Measurements from ENCODE around the gene TUBB3. TPM values are rescaled to one million over a fixed set of nuclear protein-coding genes. Genes with fewer than 3 reads are reported as not detected.

The TUBB3 gene
- total RNA-seq, 4 donors from 2014 or later: 0.33 to 2.4 (median 0.68) TPM

- H3K27me3 ChIP-seq: no peaks in the 10 kb centered on the region
- H3K4me3 ChIP-seq (replicated peaks in 1 of 3): no peak overlapping the region
- peaks cover 58 to 63% of the 10 kb centered on the region in 2 donors for H3K36me3 ChIP-seq
- H3K4me1 ChIP-seq: no peaks in the 10 kb centered on the region
- no peak for TF ChIP-seq POLR2A (IDR thresholded peaks at IDR 0.05)
- no peak for DNase-seq
- intact Hi-C loops (cut with DNase I): no loop called here
- H3K9me3 ChIP-seq: no peaks in the 10 kb centered on the region
- no peak overlapping the region for H3K27ac ChIP-seq
- 91% methylated on average over 28 of the region's 28 CpGs for WGBS, 2 donors
These were observed 39.6 kb upstream of the TUBB3 start for GRCh38 chr16:89883346-89884040.

DNA sequence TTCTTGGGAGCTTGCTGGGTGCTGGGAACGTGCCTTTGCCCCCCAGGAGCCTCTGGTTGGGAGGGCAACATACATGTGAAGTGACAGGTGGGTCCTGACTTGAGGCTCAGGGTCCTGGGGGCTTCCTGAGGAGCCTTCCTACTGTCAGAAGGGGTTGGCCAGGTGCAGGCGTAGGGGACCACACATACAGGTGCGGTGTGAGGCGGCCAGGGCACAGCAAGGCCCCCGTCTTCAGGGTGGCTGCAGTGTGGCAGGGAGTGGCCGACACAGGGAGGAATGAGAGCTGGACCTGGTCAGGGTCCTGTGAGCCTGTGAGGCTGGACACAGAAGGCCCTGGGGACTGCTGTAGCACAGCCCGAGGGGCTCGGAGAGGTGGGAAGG is 39.1 kb upstream of the TUBB3 start:
- peaks cover 60 to 61% of the 10 kb centered on the region in 2 donors for H3K36me3 ChIP-seq
- H3K4me1 ChIP-seq: no peaks in the 10 kb centered on the region
- H3K27ac ChIP-seq: peak overlapping the region in 1 of 3 donors; percentile 11
- intact Hi-C loops (cut with DNase I): no loop called here
- TF ChIP-seq, protein P1, sequence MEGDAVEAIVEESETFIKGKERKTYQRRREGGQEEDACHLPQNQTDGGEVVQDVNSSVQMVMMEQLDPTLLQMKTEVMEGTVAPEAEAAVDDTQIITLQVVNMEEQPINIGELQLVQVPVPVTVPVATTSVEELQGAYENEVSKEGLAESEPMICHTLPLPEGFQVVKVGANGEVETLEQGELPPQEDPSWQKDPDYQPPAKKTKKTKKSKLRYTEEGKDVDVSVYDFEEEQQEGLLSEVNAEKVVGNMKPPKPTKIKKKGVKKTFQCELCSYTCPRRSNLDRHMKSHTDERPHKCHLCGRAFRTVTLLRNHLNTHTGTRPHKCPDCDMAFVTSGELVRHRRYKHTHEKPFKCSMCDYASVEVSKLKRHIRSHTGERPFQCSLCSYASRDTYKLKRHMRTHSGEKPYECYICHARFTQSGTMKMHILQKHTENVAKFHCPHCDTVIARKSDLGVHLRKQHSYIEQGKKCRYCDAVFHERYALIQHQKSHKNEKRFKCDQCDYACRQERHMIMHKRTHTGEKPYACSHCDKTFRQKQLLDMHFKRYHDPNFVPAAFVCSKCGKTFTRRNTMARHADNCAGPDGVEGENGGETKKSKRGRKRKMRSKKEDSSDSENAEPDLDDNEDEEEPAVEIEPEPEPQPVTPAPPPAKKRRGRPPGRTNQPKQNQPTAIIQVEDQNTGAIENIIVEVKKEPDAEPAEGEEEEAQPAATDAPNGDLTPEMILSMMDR (IDR thresholded peaks at IDR 0.05): no peak
- TF ChIP-seq POLR2A (IDR thresholded peaks at IDR 0.05): no peak
- no peak for DNase-seq
- 86 to 90% methylated on average over 4 to 8 of the region's 8 CpGs for WGBS, 2 donors
- H3K4me3 ChIP-seq (replicated peaks in 1 of 3): no peak overlapping the region
- H3K27me3 ChIP-seq: no peaks in the 10 kb centered on the region
- no peaks in the 10 kb centered on the region for H3K9me3 ChIP-seq

DNA sequence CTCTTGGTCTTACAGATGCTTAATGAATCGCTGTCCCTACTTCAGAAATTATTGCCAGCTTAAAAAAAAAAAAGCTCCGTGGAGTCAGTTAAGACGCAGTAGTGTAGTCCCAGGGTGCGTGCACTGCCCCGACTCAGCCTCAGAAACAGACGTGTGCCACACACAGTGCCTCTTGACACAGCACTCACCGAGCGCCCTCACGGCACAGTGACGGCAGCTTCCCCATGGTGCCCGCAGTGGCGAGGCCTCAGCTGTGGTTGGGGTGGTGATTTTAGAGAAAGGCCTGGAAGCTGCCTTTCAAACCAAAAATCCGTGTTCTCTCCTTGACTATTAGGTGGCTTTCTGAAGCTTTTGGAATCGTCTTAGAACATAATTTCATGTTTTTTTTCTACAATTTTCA is 35.9 kb upstream of the TUBB3 start:
- Histone ChIP-seq H3K27ac (no peak overlapping the region), H3K4me3 (replicated peaks in 1 of 3) (no peak overlapping the region), H3K36me3 (peaks cover 83 to 87% of the 10 kb centered on the region in 2 donors), H3K9me3 (no peaks in the 10 kb centered on the region), H3K27me3 (no peaks in the 10 kb centered on the region), H3K4me1 (no peaks in the 10 kb centered on the region)
- intact Hi-C loops (cut with DNase I): no loop called here
- TF ChIP-seq, protein P1 (IDR thresholded peaks at IDR 0.05): no peak
- TF ChIP-seq POLR2A (IDR thresholded peaks at IDR 0.05): no peak
- WGBS, 2 donors: 94 to 95% methylated on average over 14 of the region's 14 CpGs
- DNase-seq: no peak

DNA sequence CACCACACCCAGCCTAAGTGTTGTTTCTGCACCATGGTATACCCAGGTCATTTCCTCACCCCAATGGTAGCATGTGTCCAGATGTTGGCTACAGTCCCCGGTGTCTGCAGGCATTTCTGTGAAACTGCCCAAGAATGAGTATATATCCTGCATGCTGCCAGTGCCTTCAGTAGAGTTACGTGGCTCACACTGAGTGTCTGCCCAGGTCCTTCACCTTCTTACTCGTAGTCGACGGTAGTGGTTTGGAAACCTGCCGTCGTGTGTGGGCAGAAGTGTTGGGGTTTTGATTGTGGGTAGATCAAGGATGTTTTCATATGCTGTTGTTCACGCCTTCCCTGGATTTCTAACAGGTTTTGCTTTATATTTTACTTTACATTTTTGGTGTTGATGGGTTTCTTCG is 32.9 kb upstream of the TUBB3 start:
- no peaks in the 10 kb centered on the region for H3K9me3 ChIP-seq
- H3K36me3 ChIP-seq: peaks cover 87 to 91% of the 10 kb centered on the region in 2 donors
- no peaks in the 10 kb centered on the region for H3K27me3 ChIP-seq
- no peak overlapping the region for H3K4me3 ChIP-seq (replicated peaks in 1 of 3)
- no peak for DNase-seq
- no peak for TF ChIP-seq POLR2A (IDR thresholded peaks at IDR 0.05)
- TF ChIP-seq, protein P1 (IDR thresholded peaks at IDR 0.05): no peak
- intact Hi-C loops (cut with DNase I): no loop called here
- 83 to 90% methylated on average over 9 of the region's 9 CpGs for WGBS, 2 donors
- no peak overlapping the region for H3K27ac ChIP-seq
- H3K4me1 ChIP-seq: no peaks in the 10 kb centered on the region

DNA sequence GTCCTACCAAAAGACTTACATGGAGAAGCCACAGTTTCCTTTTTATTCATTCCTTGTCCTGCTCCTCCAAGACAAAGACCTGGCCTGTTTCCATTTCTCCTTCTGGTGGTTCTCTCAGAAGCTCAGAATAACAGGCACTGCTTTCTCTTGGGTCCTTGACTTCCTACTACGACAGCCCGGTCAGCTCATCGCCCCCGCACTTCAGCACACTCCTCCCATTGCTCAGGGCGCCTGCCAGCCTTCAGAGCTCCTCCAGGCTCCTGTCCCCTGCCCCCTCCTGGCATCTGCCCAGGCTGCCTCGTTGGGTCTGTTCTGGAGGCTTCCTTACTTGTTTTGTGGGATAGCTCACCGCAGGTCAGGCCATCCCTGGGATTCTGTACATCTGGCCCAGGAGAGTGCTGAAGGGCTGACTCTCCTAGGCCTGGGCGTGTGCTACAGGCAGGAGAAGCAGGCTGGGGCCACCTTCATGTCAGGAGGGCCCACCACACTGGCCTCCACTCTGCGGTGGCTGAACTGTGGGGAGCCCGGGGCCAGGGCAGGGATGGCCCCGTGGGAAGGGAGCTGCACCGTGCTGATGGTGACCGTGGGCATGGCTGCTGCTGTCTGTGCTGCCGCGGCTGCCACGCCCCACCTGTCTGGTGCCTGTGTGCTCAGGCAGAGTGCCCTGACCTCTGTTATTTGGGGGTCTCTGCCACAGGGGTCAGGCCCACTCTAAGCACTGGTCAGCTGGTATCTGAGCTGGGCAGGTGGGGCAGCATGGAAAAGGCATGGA is 32.1 kb upstream of the TUBB3 start:
- no peak overlapping the region for H3K27ac ChIP-seq
- no peak for DNase-seq
- intact Hi-C loops (cut with DNase I): no loop called here
- TF ChIP-seq, protein P1 (IDR thresholded peaks at IDR 0.05): no peak
- TF ChIP-seq POLR2A (IDR thresholded peaks at IDR 0.05): no peak
- no peaks in the 10 kb centered on the region for H3K27me3 ChIP-seq
- WGBS, 2 donors: 71 to 78% methylated on average over 8 to 11 of the region's 16 CpGs
- H3K36me3 ChIP-seq: peaks cover 86 to 91% of the 10 kb centered on the region in 2 donors
- H3K9me3 ChIP-seq: no peaks in the 10 kb centered on the region
- H3K4me3 ChIP-seq (replicated peaks in 1 of 3): no peak overlapping the region
- no peaks in the 10 kb centered on the region for H3K4me1 ChIP-seq

Measured in thyroid gland (tissue), 4 donors.